IPS-18a (cell line): ENCODE data around the gene HDAC4.

ENCODE experiments used
- H3K27ac ChIP-seq: one replicate; pipeline ENCODE4 v1.5.1; 2013; ENCODE audit warnings: low read length
- H3K27me3 ChIP-seq: one replicate; pipeline ENCODE4 v1.6.1; 2013; ENCODE audit warnings: mild to moderate bottlenecking, low read length; ENCODE audit not compliant: control insufficient read depth, insufficient read depth
- H3K36me3 ChIP-seq: one replicate; pipeline ENCODE4 v1.6.1; 2013; ENCODE audit warnings: low read depth, low read length; ENCODE audit not compliant: control insufficient read depth
- H3K4me1 ChIP-seq: one replicate; pipeline ENCODE4 v1.6.1; 2013; ENCODE audit warnings: low read depth, low read length; ENCODE audit not compliant: control insufficient read depth
- H3K4me3 ChIP-seq: one replicate; pipeline ENCODE4 v1.5.1; 2013; ENCODE audit warnings: low read length
- H3K9ac ChIP-seq: one replicate; pipeline ENCODE4 v1.6.1; 2013; ENCODE audit warnings: mild to moderate bottlenecking, low read length, moderate library complexity
- H3K9me3 ChIP-seq: one replicate; pipeline ENCODE4 v1.6.1; 2013; ENCODE audit warnings: low read depth, low read length; ENCODE audit not compliant: control insufficient read depth

Gene HDAC4

DNA sequence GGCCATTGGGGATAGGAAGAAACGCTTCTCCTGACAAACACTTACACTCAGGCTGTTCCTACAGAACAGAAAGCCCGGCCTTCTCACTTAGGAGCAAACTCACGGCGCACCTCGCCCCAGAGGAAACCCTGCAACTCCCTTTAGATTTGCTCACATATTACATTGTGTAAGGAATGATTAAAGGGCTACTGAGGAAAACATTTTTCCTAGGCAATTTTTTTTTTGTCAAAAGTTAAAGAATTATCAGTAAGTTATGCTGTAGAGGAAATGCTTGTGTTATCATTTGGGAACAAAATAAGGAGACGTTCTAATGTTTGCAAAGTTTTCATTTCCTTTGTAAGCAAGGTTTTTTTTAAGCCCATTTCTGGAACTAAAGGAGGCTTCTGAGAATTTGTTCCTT lies 264.1 kb downstream of the HDAC4 start:
- Histone ChIP-seq H3K9me3 (no peaks in the 10 kb centered on the region), H3K36me3 (peaks cover 15% of the 10 kb centered on the region), H3K9ac (no peak overlapping the region)

DNA sequence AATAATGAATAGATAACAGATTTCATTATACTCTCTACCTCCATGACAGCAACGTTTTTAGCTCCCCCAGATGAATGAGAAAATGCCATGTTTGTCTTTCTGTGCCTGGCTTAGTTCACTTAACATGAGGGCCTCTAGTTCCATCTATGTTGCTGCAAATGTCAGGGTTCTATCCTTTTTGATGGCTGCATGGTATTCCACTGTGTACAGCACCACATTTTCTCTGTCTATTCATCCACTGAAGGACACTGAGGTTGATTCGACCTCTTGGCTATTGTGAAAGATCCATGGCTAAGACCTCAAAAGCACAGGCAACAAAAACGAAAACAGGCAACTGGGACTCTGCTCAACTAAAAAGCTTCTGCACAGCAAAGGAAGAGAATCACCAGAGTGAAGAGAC lies 264.6 kb downstream of the HDAC4 start:
- Histone ChIP-seq H3K4me1 (no peaks in the 10 kb centered on the region), H3K36me3 (peaks cover 15% of the 10 kb centered on the region), H3K9ac (no peak overlapping the region), H3K9me3 (no peaks in the 10 kb centered on the region), H3K4me3 (no peak overlapping the region), H3K27me3 (no peaks in the 10 kb centered on the region), H3K27ac (no peak overlapping the region)

More for the DNA sequence above, 264.1 kb downstream of the HDAC4 start:
- Histone ChIP-seq H3K27me3 (no peaks in the 10 kb centered on the region), H3K4me1 (no peaks in the 10 kb centered on the region), H3K4me3 (no peak overlapping the region), H3K27ac (no peak overlapping the region)

DNA sequence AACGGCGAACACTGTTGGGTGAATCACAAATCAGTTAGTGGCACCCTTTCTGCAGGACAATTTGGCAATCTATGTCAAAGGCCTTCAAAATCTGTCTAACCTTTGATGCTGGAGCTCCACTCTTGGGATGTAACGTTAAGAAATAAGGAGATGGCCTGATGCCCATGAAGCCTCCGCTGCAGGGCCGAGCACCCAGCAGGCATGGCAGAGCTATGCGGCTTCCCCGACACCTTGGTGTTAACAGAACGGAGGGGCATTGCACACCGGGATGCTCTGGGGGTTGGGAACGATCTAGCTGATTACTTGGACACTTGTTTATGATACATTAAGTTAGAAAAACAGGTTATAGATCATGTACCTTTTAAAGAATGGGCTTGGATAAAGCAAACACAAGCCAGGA lies 265.3 kb downstream of the HDAC4 start:
- Histone ChIP-seq H3K27me3 (no peaks in the 10 kb centered on the region), H3K4me3 (no peak overlapping the region), H3K9me3 (no peaks in the 10 kb centered on the region), H3K27ac (no peak overlapping the region), H3K9ac (no peak overlapping the region), H3K4me1 (no peaks in the 10 kb centered on the region), H3K36me3 (peaks cover 15% of the 10 kb centered on the region)

- Histone ChIP-seq H3K27me3 (no peaks in the 10 kb centered on the region), H3K4me1 (no peaks in the 10 kb centered on the region), H3K36me3 (peaks cover 9% of the 10 kb centered on the region), H3K4me3 (no peak overlapping the region), H3K9ac (no peak overlapping the region), H3K27ac (no peak overlapping the region), H3K9me3 (no peaks in the 10 kb centered on the region)
Measured at GRCh38 chr2:239133945-239134570, 266.8 kb downstream of the HDAC4 start.

- Histone ChIP-seq H3K27ac (no peak overlapping the region), H3K9me3 (no peaks in the 10 kb centered on the region), H3K9ac (no peak overlapping the region), H3K36me3 (peaks cover 9% of the 10 kb centered on the region), H3K4me3 (no peak overlapping the region), H3K4me1 (no peaks in the 10 kb centered on the region), H3K27me3 (no peaks in the 10 kb centered on the region)
Measured at GRCh38 chr2:239132786-239133185, 268.0 kb downstream of the HDAC4 start.

DNA sequence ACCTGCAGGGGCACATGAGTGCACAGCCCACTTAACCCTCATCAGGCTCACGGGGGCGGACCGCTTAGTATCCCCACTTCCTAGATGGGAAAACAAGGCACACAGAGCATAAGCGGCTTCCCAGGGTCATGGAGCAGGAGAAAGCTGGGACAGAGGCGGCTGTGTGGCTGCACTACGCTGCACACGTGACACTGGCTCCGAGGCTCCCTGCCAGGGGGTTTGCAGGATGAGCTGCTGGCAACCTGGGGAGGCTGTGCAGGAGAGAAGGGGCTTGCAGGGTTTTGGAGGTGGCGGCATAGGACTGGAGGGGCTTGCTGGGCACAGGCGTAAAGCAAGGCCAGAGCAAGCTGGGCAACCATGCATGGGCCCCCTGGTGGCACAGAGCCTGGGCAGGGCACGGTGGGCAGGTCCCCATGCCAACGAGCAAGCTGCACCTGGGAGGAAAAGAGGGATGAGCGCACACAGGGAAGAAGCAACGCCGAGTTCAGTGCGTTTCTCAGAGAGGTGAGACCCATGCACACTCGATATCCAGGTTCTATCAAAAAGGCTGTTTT lies 268.6 kb downstream of the HDAC4 start:
- Histone ChIP-seq H3K27ac (no peak overlapping the region), H3K4me3 (no peak overlapping the region), H3K9ac (no peak overlapping the region), H3K4me1 (no peaks in the 10 kb centered on the region), H3K27me3 (no peaks in the 10 kb centered on the region), H3K36me3 (peaks cover 9% of the 10 kb centered on the region), H3K9me3 (no peaks in the 10 kb centered on the region)

GRCh38 chr2:239131521-239131920 lies 269.3 kb downstream of the HDAC4 start:
- Histone ChIP-seq H3K4me3 (no peak overlapping the region), H3K27ac (no peak overlapping the region), H3K9me3 (no peaks in the 10 kb centered on the region), H3K36me3 (peaks cover 9% of the 10 kb centered on the region), H3K27me3 (no peaks in the 10 kb centered on the region), H3K9ac (no peak overlapping the region), H3K4me1 (no peaks in the 10 kb centered on the region)

- H3K9ac ChIP-seq: no peak overlapping the region
- peaks cover 9% of the 10 kb centered on the region for H3K36me3 ChIP-seq
- no peak overlapping the region for H3K4me3 ChIP-seq
- no peaks in the 10 kb centered on the region for H3K9me3 ChIP-seq
- H3K27me3 ChIP-seq: no peaks in the 10 kb centered on the region
- no peak overlapping the region for H3K27ac ChIP-seq
- no peaks in the 10 kb centered on the region for H3K4me1 ChIP-seq
Measured at GRCh38 chr2:239130786-239131325, 270.0 kb downstream of the HDAC4 start.

- Histone ChIP-seq H3K36me3 (peaks cover 17% of the 10 kb centered on the region), H3K9me3 (no peaks in the 10 kb centered on the region), H3K4me3 (no peak overlapping the region), H3K9ac (no peak overlapping the region), H3K27me3 (no peaks in the 10 kb centered on the region), H3K4me1 (no peaks in the 10 kb centered on the region), H3K27ac (no peak overlapping the region)
Measured at GRCh38 chr2:239130041-239130440, 270.8 kb downstream of the HDAC4 start.

DNA sequence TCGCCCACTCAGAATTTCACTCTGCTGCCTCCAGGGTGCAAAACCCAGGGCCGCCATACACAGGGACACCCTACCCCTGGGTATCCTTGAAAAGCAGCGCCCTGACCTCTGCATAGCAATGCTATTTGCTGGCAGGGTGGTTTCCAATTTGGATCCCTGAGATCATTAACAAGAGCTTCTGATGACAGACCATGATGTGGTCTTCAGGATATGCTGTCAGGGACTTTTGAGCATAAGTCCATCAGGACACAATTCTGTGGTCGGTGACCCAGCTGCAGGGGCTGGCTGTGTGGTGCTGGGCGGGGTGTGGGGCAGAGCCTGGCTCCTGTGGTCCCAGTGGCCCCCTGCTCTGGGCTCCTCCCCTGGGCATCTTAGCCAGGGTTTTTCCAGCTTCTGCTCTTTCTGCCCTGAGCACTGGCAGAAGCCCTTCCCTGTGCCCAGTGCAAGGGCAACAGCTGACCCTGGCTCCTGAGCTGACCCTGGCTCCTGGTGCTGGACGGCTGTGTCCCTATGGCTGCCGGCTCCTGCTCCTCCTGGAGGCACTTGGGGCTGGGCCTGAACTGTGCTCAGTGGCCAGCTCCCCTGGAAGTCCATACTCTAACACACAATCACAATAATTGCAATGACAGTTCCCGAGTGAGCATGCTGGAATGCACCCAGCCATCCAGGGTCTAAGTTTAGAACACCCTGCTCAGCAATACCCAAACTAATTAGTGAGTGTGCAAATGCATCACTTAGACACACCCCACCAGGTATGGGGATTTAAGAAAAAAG lies 271.5 kb downstream of the HDAC4 start:
- peaks cover 21% of the 10 kb centered on the region for H3K36me3 ChIP-seq
- no peaks in the 10 kb centered on the region for H3K27me3 ChIP-seq
- no peak overlapping the region for H3K27ac ChIP-seq
- H3K9ac ChIP-seq: no peak overlapping the region
- no peak overlapping the region for H3K4me3 ChIP-seq
- no peaks in the 10 kb centered on the region for H3K9me3 ChIP-seq
- no peaks in the 10 kb centered on the region for H3K4me1 ChIP-seq

DNA sequence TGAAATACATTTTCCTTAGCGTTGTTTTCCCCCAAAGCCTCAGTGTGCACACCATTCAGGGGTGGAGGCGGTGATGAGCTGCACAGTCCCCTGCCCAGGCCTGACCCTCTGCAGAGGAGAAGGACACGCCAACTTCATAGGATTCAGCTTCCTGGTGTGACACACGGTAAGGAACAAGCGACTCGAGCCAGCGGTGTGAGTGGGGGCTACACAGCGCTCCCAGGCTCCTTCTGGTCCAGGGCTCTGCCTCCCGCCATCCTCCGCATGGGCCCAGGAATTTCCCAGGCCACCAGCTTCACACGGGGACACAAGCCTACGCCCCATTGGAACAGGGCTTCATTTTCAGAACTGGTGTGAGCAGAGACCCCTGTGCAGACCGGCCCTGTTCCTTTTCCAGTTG lies 272.1 kb downstream of the HDAC4 start:
- Histone ChIP-seq H3K9ac (no peak overlapping the region), H3K27ac (no peak overlapping the region), H3K27me3 (no peaks in the 10 kb centered on the region), H3K36me3 (peaks cover 18% of the 10 kb centered on the region), H3K4me3 (no peak overlapping the region), H3K4me1 (no peaks in the 10 kb centered on the region), H3K9me3 (no peaks in the 10 kb centered on the region)
